Mesothelial cell of epicardium (in vitro differentiated cells): Measurements from ENCODE around the gene TSPO. TPM values are rescaled to one million over a fixed set of nuclear protein-coding genes. Genes with fewer than 3 reads are reported as not detected.
A peak's percentile ranks its signal among the peaks of the same experiment; 100 is the strongest.

Source experiments
- DNase-seq, 2 experiments: peaks; one replicate each; pipeline ENCODE4 v3.0.0; 2021; ENCODE audit warnings: low spot score in 2 of 2; ENCODE audit not compliant: unreplicated experiment in 2 of 2
- H3K27ac Mint-ChIP-seq: 2 replicates; pipeline ENCODE4 v1.8.0; 2021; ENCODE audit warnings: mixed read lengths
- H3K27me3 Mint-ChIP-seq: 2 replicates; pipeline ENCODE4 v1.8.0; 2021; ENCODE audit warnings: low read depth, mixed read lengths
- H3K36me3 Mint-ChIP-seq: 2 replicates; pipeline ENCODE4 v1.8.0; 2021; ENCODE audit warnings: mixed read lengths
- H3K4me1 Mint-ChIP-seq: 2 replicates; pipeline ENCODE4 v1.8.0; 2021; ENCODE audit warnings: mixed read lengths
- H3K4me3 Mint-ChIP-seq: 2 replicates; pipeline ENCODE4 v1.8.0; 2021; ENCODE audit warnings: mild to moderate bottlenecking, moderate library complexity, mixed read lengths
- H3K9me3 Mint-ChIP-seq: 2 replicates; pipeline ENCODE4 v1.8.0; 2021; ENCODE audit warnings: mixed read lengths
- total RNA-seq: library from RNA; stranded (reverse); gene quantifications from 3 replicates; pipeline ENCODE4 v1.2.1, GENCODE V29; 2021
- TF ChIP-seq, protein P1 (sequence below): fragments of 200-600 bp; sonication (generic); IDR thresholded peaks from one replicate; pipeline ENCODE4 v1.5.0; 2021; ENCODE audit warnings: antibody characterized with exemption; ENCODE audit not compliant: unreplicated experiment

The TSPO gene
- total RNA-seq, 1 donor from 2014 or later, result 44.9 TPM

- TF ChIP-seq, protein P1, sequence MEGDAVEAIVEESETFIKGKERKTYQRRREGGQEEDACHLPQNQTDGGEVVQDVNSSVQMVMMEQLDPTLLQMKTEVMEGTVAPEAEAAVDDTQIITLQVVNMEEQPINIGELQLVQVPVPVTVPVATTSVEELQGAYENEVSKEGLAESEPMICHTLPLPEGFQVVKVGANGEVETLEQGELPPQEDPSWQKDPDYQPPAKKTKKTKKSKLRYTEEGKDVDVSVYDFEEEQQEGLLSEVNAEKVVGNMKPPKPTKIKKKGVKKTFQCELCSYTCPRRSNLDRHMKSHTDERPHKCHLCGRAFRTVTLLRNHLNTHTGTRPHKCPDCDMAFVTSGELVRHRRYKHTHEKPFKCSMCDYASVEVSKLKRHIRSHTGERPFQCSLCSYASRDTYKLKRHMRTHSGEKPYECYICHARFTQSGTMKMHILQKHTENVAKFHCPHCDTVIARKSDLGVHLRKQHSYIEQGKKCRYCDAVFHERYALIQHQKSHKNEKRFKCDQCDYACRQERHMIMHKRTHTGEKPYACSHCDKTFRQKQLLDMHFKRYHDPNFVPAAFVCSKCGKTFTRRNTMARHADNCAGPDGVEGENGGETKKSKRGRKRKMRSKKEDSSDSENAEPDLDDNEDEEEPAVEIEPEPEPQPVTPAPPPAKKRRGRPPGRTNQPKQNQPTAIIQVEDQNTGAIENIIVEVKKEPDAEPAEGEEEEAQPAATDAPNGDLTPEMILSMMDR, result no peak
- Mint-ChIP-seq H3K9me3 (no peaks in the 10 kb centered on the region), H3K27me3 (no peaks in the 10 kb centered on the region), H3K4me3 (no peak overlapping the region), H3K36me3 (peaks cover 27% of the 10 kb centered on the region), H3K27ac (no peak overlapping the region), H3K4me1 (peaks cover 9% of the 10 kb centered on the region)
- no peak for DNase-seq
Measured at GRCh38 chr22:43180670-43181069, 29.3 kb downstream of the TSPO start.

DNA sequence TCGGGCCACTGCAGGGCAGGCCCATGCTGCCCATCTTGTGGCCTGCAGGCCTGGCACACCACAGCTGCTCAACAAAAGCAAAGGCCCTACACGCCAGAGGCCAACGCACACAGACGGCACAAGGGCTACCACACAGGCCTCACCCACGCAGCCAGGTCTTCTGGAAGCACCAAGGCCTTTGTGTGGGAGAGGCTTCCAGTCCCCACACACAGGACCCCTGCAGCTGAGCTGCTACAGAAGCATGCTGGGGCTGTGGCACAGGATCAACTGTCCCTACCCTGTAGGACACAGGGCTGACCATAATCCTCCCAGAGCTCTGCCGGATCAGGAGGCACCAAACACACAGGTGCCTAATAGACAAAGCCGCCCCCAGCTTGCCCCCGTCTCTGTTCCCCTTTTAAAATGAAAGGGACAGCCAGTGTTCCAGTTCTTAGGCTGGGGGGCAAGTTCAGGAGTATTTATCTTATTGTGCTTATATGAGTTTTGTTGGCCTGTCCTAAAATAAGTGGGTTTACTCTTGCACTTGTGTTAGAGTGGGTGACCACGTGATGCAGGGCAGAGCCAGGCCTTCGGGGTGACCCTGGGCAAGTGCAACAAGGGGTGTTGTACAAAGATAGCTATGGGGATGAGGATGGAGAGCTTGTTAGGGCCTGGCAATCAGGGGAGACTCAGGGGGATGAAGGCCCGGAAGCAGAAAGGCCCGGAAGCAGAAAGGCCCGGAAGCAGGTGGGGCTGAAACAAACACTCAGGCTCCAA is 30.1 kb downstream of the TSPO start:
- peaks cover 23% of the 10 kb centered on the region for H3K36me3 Mint-ChIP-seq
- no peaks in the 10 kb centered on the region for H3K27me3 Mint-ChIP-seq
- no peak overlapping the region for H3K4me3 Mint-ChIP-seq
- H3K4me1 Mint-ChIP-seq, result peaks cover 13% of the 10 kb centered on the region
- no peak for DNase-seq
- no peaks in the 10 kb centered on the region for H3K9me3 Mint-ChIP-seq
- no peak overlapping the region for H3K27ac Mint-ChIP-seq
- TF ChIP-seq, protein P1, result no peak

GRCh38 chr22:43182118-43182517 is 30.8 kb downstream of the TSPO start:
- TF ChIP-seq, protein P1, result no peak
- H3K27me3 Mint-ChIP-seq, result no peaks in the 10 kb centered on the region
- no peak overlapping the region for H3K27ac Mint-ChIP-seq
- no peak overlapping the region for H3K4me3 Mint-ChIP-seq
- H3K4me1 Mint-ChIP-seq, result peaks cover 13% of the 10 kb centered on the region
- peaks cover 23% of the 10 kb centered on the region for H3K36me3 Mint-ChIP-seq
- no peak for DNase-seq
- no peaks in the 10 kb centered on the region for H3K9me3 Mint-ChIP-seq

DNA sequence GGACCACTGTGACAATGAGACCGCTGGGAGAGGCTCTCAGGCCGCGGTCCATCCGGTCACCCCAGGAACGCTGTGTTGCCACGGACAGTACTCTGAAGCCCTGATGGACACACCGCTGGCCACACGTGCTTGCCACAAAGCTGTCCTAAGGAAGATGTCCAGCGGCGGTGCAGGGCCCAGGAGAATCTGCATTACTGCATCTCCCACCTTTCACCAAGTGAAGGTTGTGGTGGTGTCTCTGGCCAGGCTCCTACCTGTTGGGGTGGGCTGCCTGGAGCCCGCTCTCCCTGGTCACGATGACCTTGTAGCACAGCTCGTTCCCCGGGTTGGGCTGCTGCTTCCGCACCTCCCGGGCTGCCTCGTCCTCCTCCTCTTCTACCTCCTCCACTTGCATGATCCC is 31.4 kb downstream of the TSPO start:
- DNase-seq, result no peak
- no peak overlapping the region for H3K4me3 Mint-ChIP-seq
- peaks cover 14% of the 10 kb centered on the region for H3K4me1 Mint-ChIP-seq
- TF ChIP-seq, protein P1, result no peak
- H3K27me3 Mint-ChIP-seq, result no peaks in the 10 kb centered on the region
- H3K9me3 Mint-ChIP-seq, result no peaks in the 10 kb centered on the region
- no peak overlapping the region for H3K27ac Mint-ChIP-seq
- peaks cover 18% of the 10 kb centered on the region for H3K36me3 Mint-ChIP-seq

GRCh38 chr22:43183496-43184277 is 32.3 kb downstream of the TSPO start:
- Mint-ChIP-seq H3K4me3 (peak overlapping the region; percentile 1), H3K27ac (no peak overlapping the region), H3K27me3 (no peaks in the 10 kb centered on the region), H3K9me3 (no peaks in the 10 kb centered on the region), H3K36me3 (peaks cover 15% of the 10 kb centered on the region), H3K4me1 (peaks cover 18% of the 10 kb centered on the region)
- TF ChIP-seq, protein P1, result no peak
- no peak for DNase-seq
